GM15510 (cell line): Measurements from ENCODE around the gene LTO1.

ENCODE experiments used
- POLR2A ChIP-seq: IDR thresholded peaks from 3 replicates; pipeline ENCODE4 v1.6.1; 2011; ENCODE audit warnings: borderline replicate concordance; ENCODE audit not compliant: insufficient read length; ENCODE audit errors: extremely low read depth

Gene LTO1

GRCh38 chr11:69640995-69641581 is 34.1 kb downstream of the LTO1 start, which contains the start of gene CCND1:
CCND1 (plus strand) TSS chr11:69641156; CDS start chr11:69641314, 158 bp downstream.
- no peak for TF ChIP-seq POLR2A

- TF ChIP-seq POLR2A: no peak
Measured at GRCh38 chr11:69640260-69640994, 34.7 kb downstream of the LTO1 start.

- TF ChIP-seq POLR2A: no peak
Measured at GRCh38 chr11:69639831-69640230, 35.3 kb downstream of the LTO1 start.

GRCh38 chr11:69638941-69639681 is 36.0 kb downstream of the LTO1 start:
- no peak for TF ChIP-seq POLR2A

GRCh38 chr11:69637941-69638871 is 36.9 kb downstream of the LTO1 start:
- no peak for TF ChIP-seq POLR2A

GRCh38 chr11:69637198-69637940 is 37.8 kb downstream of the LTO1 start:
- TF ChIP-seq POLR2A: no peak

GRCh38 chr11:69636512-69637197 is 38.5 kb downstream of the LTO1 start:
- TF ChIP-seq POLR2A: no peak

GRCh38 chr11:69635804-69636511 is 39.2 kb downstream of the LTO1 start:
- TF ChIP-seq POLR2A: no peak

GRCh38 chr11:69635195-69635594 is 40.0 kb downstream of the LTO1 start:
- TF ChIP-seq POLR2A: no peak

- no peak for TF ChIP-seq POLR2A
Measured at GRCh38 chr11:69634590-69634989, 40.6 kb downstream of the LTO1 start.

- no peak for TF ChIP-seq POLR2A
Measured at GRCh38 chr11:69634069-69634468, 41.1 kb downstream of the LTO1 start.

- no peak for TF ChIP-seq POLR2A
Measured at GRCh38 chr11:69632900-69633299, 42.3 kb downstream of the LTO1 start.

GRCh38 chr11:69630424-69630823 is 44.7 kb downstream of the LTO1 start:
- TF ChIP-seq POLR2A: no peak
